Loucy (cell line): ENCODE results near the gene DENND4A.

Source experiments
- H2AFZ ChIP-seq: fragments of 200-600 bp; sonication (generic); 2 replicates; pipeline ENCODE4 v1.6.0; 2016; ENCODE audit warnings: antibody characterized with exemption, mild to moderate bottlenecking, low read length, moderate library complexity
- H3F3A ChIP-seq: fragments of 200-600 bp; 2 replicates; pipeline ENCODE4 v1.6.0; 2016; ENCODE audit warnings: antibody characterized with exemption, low read depth, mild to moderate bottlenecking
- H3K27me3 ChIP-seq: fragments of 200-600 bp; sonication (generic); 2 replicates; pipeline ENCODE4 v1.6.1; 2014; ENCODE audit warnings: low read length, mild to moderate bottlenecking; ENCODE audit not compliant: insufficient read depth, poor library complexity, severe bottlenecking
- H3K36me3 ChIP-seq: fragments of 200-600 bp; sonication (generic); 2 replicates; pipeline ENCODE4 v1.6.1; 2016; ENCODE audit warnings: low read length; ENCODE audit not compliant: insufficient read depth
- H3K4me1 ChIP-seq: fragments of 200-600 bp; sonication (generic); 2 replicates; pipeline ENCODE4 v1.5.1; 2014; ENCODE audit warnings: low read length, mild to moderate bottlenecking; ENCODE audit not compliant: insufficient read depth, poor library complexity, severe bottlenecking
- H3K4me2 ChIP-seq: fragments of 200-600 bp; sonication (generic); 2 replicates; pipeline ENCODE4 v1.6.0; 2014; ENCODE audit warnings: antibody characterized with exemption, low read length, low read depth, mild to moderate bottlenecking; ENCODE audit not compliant: poor library complexity, severe bottlenecking
- H3K4me3 ChIP-seq: fragments of 200-600 bp; sonication (generic); 2 replicates; pipeline ENCODE4 v1.5.1; 2014; ENCODE audit warnings: low read length, mild to moderate bottlenecking, mixed read lengths; ENCODE audit not compliant: poor library complexity, severe bottlenecking
- H3K79me2 ChIP-seq: fragments of 200-600 bp; sonication (generic); 2 replicates; pipeline ENCODE4 v1.6.1; 2014; ENCODE audit warnings: low read length; ENCODE audit not compliant: insufficient read depth
- H3K9ac ChIP-seq: fragments of 200-600 bp; sonication (generic); 2 replicates; pipeline ENCODE4 v1.6.0; 2014; ENCODE audit warnings: mild to moderate bottlenecking, low read depth, low read length, moderate library complexity; ENCODE audit not compliant: poor library complexity, severe bottlenecking
- H3K9me2 ChIP-seq: fragments of 200-600 bp; sonication (generic); replicated peaks from 2 replicates; pipeline ENCODE4 v1.6.1; 2016; ENCODE audit warnings: low read depth, low read length, mixed read lengths
- H3K9me3 ChIP-seq: fragments of 200-600 bp; sonication (generic); 2 replicates; pipeline ENCODE4 v1.6.1; 2014; ENCODE audit warnings: mild to moderate bottlenecking, antibody characterized with exemption, low read length, low read depth; ENCODE audit not compliant: insufficient read depth
- H4K20me1 ChIP-seq: fragments of 200-600 bp; sonication (generic); 2 replicates; pipeline ENCODE4 v1.6.0; 2014; ENCODE audit warnings: antibody characterized with exemption, low read length, mild to moderate bottlenecking; ENCODE audit not compliant: insufficient read depth, poor library complexity, severe bottlenecking
- CTCF ChIP-seq: fragments of 200-600 bp; sonication (generic); conservative IDR thresholded peaks from 2 replicates; pipeline ENCODE4 v1.5.1; 2014; ENCODE audit warnings: mild to moderate bottlenecking, antibody characterized with exemption, low read length
- EZH2phosphoT487 ChIP-seq: fragments of 200-600 bp; IDR thresholded peaks from 2 replicates; pipeline ENCODE4 v1.6.1; 2018; ENCODE audit warnings: antibody characterized with exemption, mild to moderate bottlenecking, moderate library complexity, borderline replicate concordance

Gene DENND4A

DNA sequence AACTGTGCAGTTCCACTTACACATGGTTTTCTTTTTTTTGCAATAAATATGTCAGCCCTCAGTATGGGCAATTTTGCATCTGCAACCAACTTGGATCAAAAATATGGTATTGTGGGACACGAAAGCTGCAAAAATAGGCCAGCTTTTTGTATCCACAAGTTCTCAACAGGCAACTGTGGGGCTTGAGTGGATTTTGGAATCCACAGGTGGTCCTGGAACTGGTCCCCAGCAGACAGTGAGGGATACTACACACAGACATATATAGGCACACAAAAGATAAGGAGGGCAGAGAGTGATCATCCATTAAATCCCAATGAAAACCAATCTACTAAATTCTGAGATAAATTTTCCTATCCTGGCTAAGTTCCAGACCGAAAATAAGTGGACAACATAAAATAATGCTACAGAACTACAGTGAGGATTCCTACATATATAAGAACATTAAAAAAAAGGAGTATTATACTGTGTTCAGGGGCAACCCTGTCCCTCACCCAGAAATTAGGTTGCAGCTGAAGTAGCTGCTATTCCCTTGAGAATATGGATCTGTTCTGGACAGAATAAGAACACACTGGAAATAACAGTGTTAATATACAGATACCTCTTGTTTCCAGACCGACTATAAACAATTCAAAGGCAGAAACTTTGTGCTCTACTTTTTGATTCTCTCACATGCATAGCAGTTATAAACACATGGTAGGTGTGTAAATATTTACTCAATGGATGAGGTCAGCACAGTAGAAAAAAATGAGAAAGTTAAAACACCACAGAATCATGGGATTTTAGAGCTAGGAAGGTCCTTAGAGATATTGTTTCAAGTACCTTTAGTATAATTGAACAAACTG lies 25.4 kb downstream of the DENND4A start:
- Histone ChIP-seq H3K4me3 (no peak overlapping the region), H3K9me2 (no peaks in the 10 kb centered on the region), H3K36me3 (no peaks in the 10 kb centered on the region), H3K9ac (no peak overlapping the region), H3K4me2 (no peak overlapping the region), H3F3A (no peaks in the 10 kb centered on the region), H3K4me1 (no peaks in the 10 kb centered on the region), H3K9me3 (no peaks in the 10 kb centered on the region), H4K20me1 (no peaks in the 10 kb centered on the region), H2AFZ (no peak overlapping the region), H3K79me2 (peaks cover 3% of the 10 kb centered on the region), H3K27me3 (no peaks in the 10 kb centered on the region)
- no peak for TF ChIP-seq CTCF
- no peak for TF ChIP-seq EZH2phosphoT487

- TF ChIP-seq CTCF (no peak), EZH2phosphoT487 (no peak)
- H3K4me2 ChIP-seq, result no peak overlapping the region
- H3K9me2 ChIP-seq, result no peaks in the 10 kb centered on the region
- H3K4me3 ChIP-seq, result no peak overlapping the region
- H2AFZ ChIP-seq, result no peak overlapping the region
- no peaks in the 10 kb centered on the region for H4K20me1 ChIP-seq
- H3K9me3 ChIP-seq, result no peaks in the 10 kb centered on the region
- H3F3A ChIP-seq, result no peaks in the 10 kb centered on the region
- H3K9ac ChIP-seq, result no peak overlapping the region
- H3K79me2 ChIP-seq, result peaks cover 3% of the 10 kb centered on the region
- H3K27me3 ChIP-seq, result no peaks in the 10 kb centered on the region
- H3K36me3 ChIP-seq, result no peaks in the 10 kb centered on the region
- no peaks in the 10 kb centered on the region for H3K4me1 ChIP-seq
Observed at GRCh38 chr15:65765106-65765505, 27.0 kb downstream of the DENND4A start.

DNA sequence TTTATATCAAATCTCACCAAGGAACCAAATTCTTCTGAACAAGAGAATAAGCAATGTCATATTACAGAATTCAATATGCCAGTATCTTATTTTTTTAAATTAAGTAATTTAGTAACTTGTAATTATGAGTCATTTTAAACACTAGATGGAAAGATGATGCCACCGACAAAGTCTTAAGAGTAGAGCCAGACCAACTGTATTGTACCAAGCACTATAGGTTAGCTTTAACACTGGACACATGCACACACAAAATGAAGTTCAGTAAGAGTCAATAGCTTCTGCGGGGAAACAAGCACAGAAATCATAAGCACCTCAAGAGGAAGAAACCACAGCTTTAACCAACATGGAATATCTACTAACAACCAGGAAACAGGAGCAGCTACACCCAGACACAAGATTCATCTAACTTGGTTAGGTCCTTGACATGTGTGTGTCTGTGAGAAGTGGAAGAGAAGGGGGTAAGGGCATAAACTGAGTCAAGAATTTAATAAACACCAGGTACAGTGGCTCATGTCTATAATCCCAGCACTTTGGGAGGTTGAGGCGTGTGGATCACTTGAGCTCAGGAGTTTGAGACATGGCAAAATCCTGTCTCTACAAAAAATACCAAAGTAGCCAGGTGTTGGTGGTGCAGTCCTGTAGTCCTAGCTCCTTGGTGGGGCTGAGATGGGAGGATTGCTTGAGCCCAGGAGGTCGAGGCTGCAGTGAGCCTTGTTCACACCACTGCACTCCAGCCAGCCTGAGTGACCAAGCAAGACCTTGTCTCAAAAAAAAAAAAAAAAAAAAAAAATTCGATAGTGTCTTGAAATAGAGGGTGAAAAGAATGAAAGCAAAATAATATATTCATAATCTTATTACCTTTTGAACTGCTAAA lies 28.9 kb downstream of the DENND4A start:
- H4K20me1 ChIP-seq, result no peaks in the 10 kb centered on the region
- H3K9ac ChIP-seq, result no peak overlapping the region
- TF ChIP-seq CTCF (no peak), EZH2phosphoT487 (no peak)
- H3K9me3 ChIP-seq, result no peaks in the 10 kb centered on the region
- H2AFZ ChIP-seq, result no peak overlapping the region
- H3K79me2 ChIP-seq, result peaks cover 3% of the 10 kb centered on the region
- H3K4me2 ChIP-seq, result no peak overlapping the region
- H3K36me3 ChIP-seq, result no peaks in the 10 kb centered on the region
- no peaks in the 10 kb centered on the region for H3K4me1 ChIP-seq
- no peak overlapping the region for H3K4me3 ChIP-seq
- H3F3A ChIP-seq, result no peaks in the 10 kb centered on the region
- H3K9me2 ChIP-seq, result no peaks in the 10 kb centered on the region
- no peaks in the 10 kb centered on the region for H3K27me3 ChIP-seq
